Esophagus (tissue), 2 donors: ENCODE data around the gene MAPK4. TPM values are rescaled to one million over a fixed set of nuclear protein-coding genes. Genes with fewer than 3 reads are reported as not detected.
"Not testable (repeated sequence)": the region's sequence is repeated elsewhere in the genome, so short reads cannot be mapped to it uniquely, and the experiment has no call there.

ENCODE experiments used
- H3K27ac ChIP-seq, 2 donors: one replicate each; pipeline ENCODE4 v1.5.1; 2013; ENCODE audit warnings: low read depth in 2 of 2, mild to moderate bottlenecking in 2 of 2, inconsistent platforms in 1 of 2, low read length in 1 of 2, moderate library complexity in 1 of 2
- H3K27me3 ChIP-seq, 2 donors: one replicate each; pipeline ENCODE4 v1.6.1; 2013; ENCODE audit warnings: low read length in 2 of 2, control low read depth in 1 of 2, mild to moderate bottlenecking in 1 of 2; ENCODE audit not compliant: insufficient read depth in 2 of 2, control insufficient read depth in 1 of 2
- H3K36me3 ChIP-seq, 2 donors: one replicate each; pipeline ENCODE4 v1.6.1; 2013; ENCODE audit warnings: low read length in 1 of 2; ENCODE audit not compliant: control insufficient read depth in 2 of 2, insufficient read depth in 2 of 2
- H3K4me1 ChIP-seq, 2 donors: one replicate each; pipeline ENCODE4 v1.6.1; 2013; ENCODE audit warnings: low read length in 1 of 2; ENCODE audit not compliant: control insufficient read depth in 2 of 2, insufficient read depth in 2 of 2
- H3K4me3 ChIP-seq, 2 donors: one replicate each; pipeline ENCODE4 v1.5.1; 2013; ENCODE audit warnings: low read length in 2 of 2, mild to moderate bottlenecking in 2 of 2, low read depth in 1 of 2, moderate library complexity in 1 of 2
- H3K9me3 ChIP-seq, 2 donors: one replicate each; pipeline ENCODE4 v1.6.1; 2013; ENCODE audit warnings: mild to moderate bottlenecking in 2 of 2, low read depth in 1 of 2, low read length in 1 of 2, moderate library complexity in 1 of 2; ENCODE audit not compliant: control insufficient read depth in 2 of 2, insufficient read depth in 1 of 2
- WGBS, 2 donors: extraction: QIAGEN DNeasy Blood & Tissue Kit; methylation state at CpG; one replicate each; pipeline ENCODE4 v1.1.7; 2013; 5-methylcytosine and 5-hydroxymethylcytosine counted together
- polyA plus RNA-seq, 2 donors: library from polyadenylated mRNA; stranded (reverse); fragments of 200-250 nt; gene quantifications; one replicate each; pipeline ENCODE4 v1.2.3, GENCODE V29; 2013
- donor health status: healthy with polysubstance abuse.
- donor health status: Bipolar disorder and iron deficiency.

MAPK4 gene
- polyA plus RNA-seq, 2 donors = 0.16 to 0.65 TPM

GRCh38 chr18:50548160-50548559, 11.7 kb upstream of the MAPK4 start:
- H3K27ac ChIP-seq = no peak overlapping the region
- H3K36me3 ChIP-seq = no peaks in the 10 kb centered on the region
- H3K27me3 ChIP-seq = no peaks in the 10 kb centered on the region
- H3K4me1 ChIP-seq = no peaks in the 10 kb centered on the region
- no peaks in the 10 kb centered on the region for H3K9me3 ChIP-seq
- H3K4me3 ChIP-seq = no peak overlapping the region
- 76% methylated on average over 1 of the region's 1 CpG for WGBS, 2 donors

GRCh38 chr18:50551651-50552050, 8.2 kb upstream of the MAPK4 start:
- not testable (repeated sequence) for H3K27me3 ChIP-seq, H3K4me3 ChIP-seq

DNA sequence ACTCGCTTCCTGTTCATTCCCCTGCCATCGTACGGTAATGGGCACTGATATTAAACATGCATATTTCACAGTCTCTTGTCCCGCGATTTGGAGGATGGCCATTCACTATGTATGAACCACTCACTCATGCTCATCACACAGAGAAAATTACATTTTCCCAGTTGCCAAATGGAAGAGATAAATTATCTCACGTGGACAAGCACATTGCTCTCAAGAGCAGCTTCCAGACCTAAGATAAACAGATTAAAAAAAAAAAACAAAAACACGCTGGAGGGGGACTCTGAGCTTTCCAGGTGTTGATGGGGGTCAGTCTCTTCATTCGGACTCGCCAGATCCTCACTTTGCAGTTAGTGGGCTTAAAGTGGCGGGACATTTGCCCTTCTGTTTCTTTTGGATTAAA, 1.7 kb upstream of the MAPK4 start:
- H3K9me3 ChIP-seq = no peaks in the 10 kb centered on the region
- 61 to 70% methylated on average over 10 of the region's 10 CpGs for WGBS, 2 donors
- peaks cover 0 to 3% of the 10 kb centered on the region in 2 donors for H3K27me3 ChIP-seq
- H3K4me1 ChIP-seq = peaks cover 5 to 8% of the 10 kb centered on the region in 2 donors
- no peak overlapping the region for H3K27ac ChIP-seq
- H3K4me3 ChIP-seq = no peak overlapping the region
- H3K36me3 ChIP-seq = no peaks in the 10 kb centered on the region

More at GRCh38 chr18:50551651-50552050, 8.2 kb upstream of the MAPK4 start:
- H3K4me1 ChIP-seq, H3K36me3 ChIP-seq, H3K9me3 ChIP-seq, H3K27ac ChIP-seq: not testable (repeated sequence)
- WGBS, 2 donors = 24 to 31% methylated on average over 1 of the region's 1 CpG

- H3K9me3 ChIP-seq = no peaks in the 10 kb centered on the region
- H3K27me3 ChIP-seq = peaks cover 0 to 4% of the 10 kb centered on the region in 2 donors
- WGBS, 2 donors = 14 to 15% methylated on average over 49 to 53 of the region's 53 CpGs
- no peak overlapping the region for H3K27ac ChIP-seq
- H3K4me3 ChIP-seq = peak overlapping the region; percentile 43 to 59
- no peaks in the 10 kb centered on the region for H3K36me3 ChIP-seq
- peaks cover 5 to 8% of the 10 kb centered on the region in 2 donors for H3K4me1 ChIP-seq
These were observed 737 bp upstream of the MAPK4 start for GRCh38 chr18:50558948-50559751.

DNA sequence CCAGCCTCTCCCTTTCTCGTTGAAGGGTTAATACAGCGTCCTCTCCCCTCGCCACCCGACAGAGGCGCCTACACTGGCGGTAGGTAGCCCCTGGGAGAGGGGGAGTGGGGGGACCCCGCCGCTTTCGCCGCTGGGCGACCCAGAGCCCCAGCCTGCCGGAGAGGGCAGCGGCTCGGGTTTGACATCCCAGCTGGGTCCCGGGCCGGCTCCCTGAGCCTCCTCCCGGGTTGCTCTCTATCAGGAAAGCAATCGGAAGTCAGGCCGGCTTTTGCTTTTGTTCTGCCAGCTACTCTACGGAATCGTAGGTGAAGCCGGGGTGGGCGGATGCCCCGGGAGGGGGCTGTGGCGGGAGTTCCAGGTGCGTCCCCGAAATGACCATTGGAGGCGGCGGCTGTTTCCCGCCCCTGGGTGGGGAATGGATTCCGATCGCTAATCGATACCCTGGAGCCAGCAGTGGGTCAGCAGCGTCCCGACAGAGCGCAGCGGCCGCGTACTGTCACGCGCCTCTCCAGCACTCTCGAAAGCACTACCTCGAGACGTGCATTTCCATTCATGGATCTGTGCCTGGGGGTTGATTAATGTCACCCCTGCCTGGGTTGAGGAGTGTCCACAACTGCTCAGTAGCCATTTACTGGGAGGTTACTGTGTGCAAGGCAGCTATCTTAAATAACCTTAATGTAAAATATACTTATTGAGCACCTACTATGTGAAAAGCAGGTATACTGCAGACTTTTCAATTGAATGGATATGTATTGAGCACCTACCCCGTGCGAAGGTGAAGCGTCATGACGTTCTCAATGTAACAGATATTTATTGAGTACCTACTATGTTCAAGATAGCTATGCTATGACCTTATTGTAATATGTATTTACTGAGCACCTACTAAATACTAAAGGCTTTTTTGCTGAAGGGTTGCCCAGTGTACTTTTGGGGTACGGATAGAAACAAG, 1.1 kb downstream of the MAPK4 start:
- WGBS, 2 donors = 6 to 8% methylated on average over 48 to 49 of the region's 49 CpGs
- Histone ChIP-seq H3K4me1 (peaks cover 5 to 8% of the 10 kb centered on the region in 2 donors), H3K4me3 (peak overlapping the region; percentile 49 to 59), H3K9me3 (no peaks in the 10 kb centered on the region), H3K27me3 (peaks cover 0 to 3% of the 10 kb centered on the region in 2 donors), H3K27ac (no peak overlapping the region), H3K36me3 (no peaks in the 10 kb centered on the region)

- not testable (repeated sequence) for H3K27me3 ChIP-seq, H3K9me3 ChIP-seq, H3K27ac ChIP-seq
These were observed 2.4 kb downstream of the MAPK4 start for GRCh38 chr18:50562258-50562657.

GRCh38 chr18:50562686-50563085, 2.8 kb downstream of the MAPK4 start:
- no peak overlapping the region for H3K4me3 ChIP-seq
- 80 to 83% methylated on average over 3 of the region's 3 CpGs for WGBS, 2 donors
- H3K36me3 ChIP-seq = no peaks in the 10 kb centered on the region
- H3K4me1 ChIP-seq = peaks cover 5 to 8% of the 10 kb centered on the region in 2 donors
- peaks cover 0 to 3% of the 10 kb centered on the region in 2 donors for H3K27me3 ChIP-seq
- H3K27ac ChIP-seq = no peak overlapping the region
- no peaks in the 10 kb centered on the region for H3K9me3 ChIP-seq

More at GRCh38 chr18:50562258-50562657, 2.4 kb downstream of the MAPK4 start:
- WGBS, 2 donors = 71% methylated on average over 1 of the region's 1 CpG; no CpG with 5 or more reads in 1 of the 2 donors
- H3K4me3 ChIP-seq, H3K4me1 ChIP-seq, H3K36me3 ChIP-seq: not testable (repeated sequence)

- Histone ChIP-seq H3K4me1 (peaks cover 5 to 8% of the 10 kb centered on the region in 2 donors), H3K27me3 (peaks cover 0 to 3% of the 10 kb centered on the region in 2 donors), H3K4me3 (no peak overlapping the region), H3K27ac (no peak overlapping the region), H3K9me3 (no peaks in the 10 kb centered on the region), H3K36me3 (no peaks in the 10 kb centered on the region)
- WGBS, 2 donors = 75 to 82% methylated on average over 3 of the region's 3 CpGs
These were observed 3.5 kb downstream of the MAPK4 start for GRCh38 chr18:50563376-50563775.

GRCh38 chr18:50569930-50570329, 10.0 kb downstream of the MAPK4 start:
- Histone ChIP-seq H3K36me3 (no peaks in the 10 kb centered on the region), H3K4me3 (no peak overlapping the region)

More at GRCh38 chr18:50569930-50570329, 10.0 kb downstream of the MAPK4 start:
- Histone ChIP-seq H3K9me3 (no peaks in the 10 kb centered on the region), H3K27ac (no peak overlapping the region), H3K4me1 (no peaks in the 10 kb centered on the region), H3K27me3 (no peaks in the 10 kb centered on the region)
